Tibial nerve (tissue), 4 donors: Measurements from ENCODE around the gene RAB4A. TPM values are rescaled to one million over a fixed set of nuclear protein-coding genes. Genes with fewer than 3 reads are reported as not detected.

ENCODE experiments used
- DNase-seq, 2 donors: peaks; one replicate each; pipeline ENCODE4 v3.0.0-alpha.2; 2019; ENCODE audit warnings: low spot score in 2 of 2
- H3K27ac ChIP-seq, 4 donors: fragments of 200-600 bp; sonication (generic) in 3 of 4; one replicate each; pipeline ENCODE4 v1.5.1; 2017 to 2019; ENCODE audit warnings: mild to moderate bottlenecking in 1 of 4
- H3K27me3 ChIP-seq, 2 donors: fragments of 200-600 bp; sonication (generic) in 1 of 2; one replicate each; pipeline versions ENCODE4 v1.5.1 to v1.6.0; 2017 to 2019
- H3K36me3 ChIP-seq, 3 donors: fragments of 200-600 bp; sonication (generic); one replicate each; pipeline ENCODE4 v1.5.1; 2018 to 2019
- H3K4me1 ChIP-seq, 4 donors: fragments of 200-600 bp; sonication (generic) in 3 of 4; one replicate each; pipeline ENCODE4 v1.5.1; 2017 to 2019
- H3K4me3 ChIP-seq, 4 donors: fragments of 200-600 bp; sonication (generic) in 3 of 4; one replicate each; pipeline ENCODE4 v1.5.1; 2017 to 2019; ENCODE audit warnings: mild to moderate bottlenecking in 1 of 4, moderate library complexity in 1 of 4
- H3K9me3 ChIP-seq, 4 donors: fragments of 200-600 bp; sonication (generic) in 3 of 4; one replicate each; pipeline ENCODE4 v1.5.1; 2017 to 2019
- EP300 ChIP-seq, 2 donors: sonication (generic); formaldehyde crosslinking; IDR thresholded peaks; one replicate each; pipeline ENCODE4 v1.6.1; 2017; ENCODE audit warnings: antibody characterized with exemption in 2 of 2, mild to moderate bottlenecking in 1 of 2
- POLR2A ChIP-seq, 2 donors: fragments of 450-650 bp; IDR thresholded peaks; one replicate each; pipeline ENCODE4 v1.6.1; 2017; ENCODE audit warnings: antibody characterized with exemption in 2 of 2, mild to moderate bottlenecking in 2 of 2, moderate library complexity in 2 of 2
- WGBS, 2 donors: methylation state at CpG; one replicate each; pipeline ENCODE4 v1.1.5; 2018; 5-methylcytosine and 5-hydroxymethylcytosine counted together
- total RNA-seq, 4 donors: library from RNA; depleted of rRNA; stranded (reverse); fragments of >200 nt; gene quantifications; one replicate each; pipeline ENCODE4 v1.1.0, GENCODE V29; 2016
- TF ChIP-seq, protein P1 (sequence below), 5 experiments: fragments of 200-600 bp in 3 of 5; fragments of 450-650 bp in 2 of 5; sonication (generic) in 3 of 5; IDR thresholded peaks; one replicate each; pipeline ENCODE4 v1.5.1; 2016 to 2019; ENCODE audit warnings: antibody characterized with exemption in 5 of 5, mild to moderate bottlenecking in 3 of 5, moderate library complexity in 2 of 5

Gene RAB4A
- total RNA-seq, 4 donors from 2014 or later = 16.2 to 41.3 (median 31.2) TPM

DNA sequence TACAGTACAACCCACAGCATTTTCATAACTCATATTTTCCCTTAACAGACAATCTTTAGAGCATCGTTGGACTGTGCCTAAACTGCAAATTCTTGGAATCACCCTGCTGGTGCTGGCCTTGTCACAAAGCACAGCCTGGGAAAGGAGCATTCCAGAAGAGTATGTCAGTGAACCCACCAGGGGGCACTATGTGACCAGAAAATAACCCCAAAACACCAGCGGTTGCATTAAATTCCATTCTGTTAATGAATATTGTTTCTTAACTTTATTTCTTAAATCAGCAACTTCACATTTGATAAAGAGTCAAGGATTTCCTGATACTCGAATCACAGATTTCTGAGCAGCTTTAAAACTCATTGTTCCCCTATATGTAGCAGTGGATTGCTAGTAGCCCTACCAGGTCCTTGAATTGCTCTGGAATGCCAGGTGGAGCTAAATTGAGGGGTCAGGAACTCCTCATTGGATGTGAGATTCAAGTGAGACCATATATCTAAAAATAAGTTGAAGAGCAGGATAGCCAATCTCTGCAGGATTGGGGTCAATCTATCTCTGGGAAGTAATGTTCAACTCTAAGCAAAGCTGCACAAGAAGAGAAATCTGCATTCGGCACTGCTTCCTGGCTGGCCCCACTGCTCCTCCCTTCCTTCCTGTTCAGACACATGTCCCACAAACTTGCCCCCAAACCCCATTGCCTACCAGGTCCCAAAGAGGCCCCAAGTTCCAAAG is 12.7 kb upstream of the RAB4A start:
- Histone ChIP-seq H3K4me3 (no peak overlapping the region), H3K27ac (peak overlapping the region in 1 of 4 donors; percentile 18), H3K27me3 (no peaks in the 10 kb centered on the region), H3K4me1 (peaks cover 0 to 25% (median 5%) of the 10 kb centered on the region in 4 donors), H3K36me3 (no peaks in the 10 kb centered on the region), H3K9me3 (no peaks in the 10 kb centered on the region)
- 16 to 18% methylated on average over 4 of the region's 4 CpGs for WGBS, 2 donors
- DNase-seq = peak; percentile 33 to 78
- TF ChIP-seq EP300 (IDR thresholded peaks at IDR 0.05) (peak in 1 of 2 donors; percentile 43), POLR2A (IDR thresholded peaks at IDR 0.05) (no peak)
- TF ChIP-seq, protein P1, sequence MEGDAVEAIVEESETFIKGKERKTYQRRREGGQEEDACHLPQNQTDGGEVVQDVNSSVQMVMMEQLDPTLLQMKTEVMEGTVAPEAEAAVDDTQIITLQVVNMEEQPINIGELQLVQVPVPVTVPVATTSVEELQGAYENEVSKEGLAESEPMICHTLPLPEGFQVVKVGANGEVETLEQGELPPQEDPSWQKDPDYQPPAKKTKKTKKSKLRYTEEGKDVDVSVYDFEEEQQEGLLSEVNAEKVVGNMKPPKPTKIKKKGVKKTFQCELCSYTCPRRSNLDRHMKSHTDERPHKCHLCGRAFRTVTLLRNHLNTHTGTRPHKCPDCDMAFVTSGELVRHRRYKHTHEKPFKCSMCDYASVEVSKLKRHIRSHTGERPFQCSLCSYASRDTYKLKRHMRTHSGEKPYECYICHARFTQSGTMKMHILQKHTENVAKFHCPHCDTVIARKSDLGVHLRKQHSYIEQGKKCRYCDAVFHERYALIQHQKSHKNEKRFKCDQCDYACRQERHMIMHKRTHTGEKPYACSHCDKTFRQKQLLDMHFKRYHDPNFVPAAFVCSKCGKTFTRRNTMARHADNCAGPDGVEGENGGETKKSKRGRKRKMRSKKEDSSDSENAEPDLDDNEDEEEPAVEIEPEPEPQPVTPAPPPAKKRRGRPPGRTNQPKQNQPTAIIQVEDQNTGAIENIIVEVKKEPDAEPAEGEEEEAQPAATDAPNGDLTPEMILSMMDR (IDR thresholded peaks at IDR 0.05) = peak; percentile 71 to 93 (median 73)

DNA sequence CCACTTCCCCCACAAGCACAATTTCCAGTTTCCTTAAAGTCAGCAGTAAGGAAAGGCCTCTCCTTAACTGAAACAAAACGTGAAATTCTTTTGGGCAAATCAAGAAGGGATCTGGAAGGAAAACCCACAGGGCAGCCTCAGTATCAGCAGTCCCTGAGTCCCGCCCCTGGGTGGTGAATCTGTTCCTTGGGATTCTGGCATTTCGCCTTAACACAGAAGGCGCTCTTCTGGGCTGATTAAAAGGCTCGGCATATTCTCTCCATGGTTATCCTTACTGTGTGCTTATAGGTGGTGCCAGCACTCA is 12.2 kb upstream of the RAB4A start:
- no peak for DNase-seq
- H3K36me3 ChIP-seq = no peaks in the 10 kb centered on the region
- TF ChIP-seq, protein P1 (IDR thresholded peaks at IDR 0.05) = no peak
- TF ChIP-seq EP300 (IDR thresholded peaks at IDR 0.05) = no peak
- no peak for TF ChIP-seq POLR2A (IDR thresholded peaks at IDR 0.05)

DNA sequence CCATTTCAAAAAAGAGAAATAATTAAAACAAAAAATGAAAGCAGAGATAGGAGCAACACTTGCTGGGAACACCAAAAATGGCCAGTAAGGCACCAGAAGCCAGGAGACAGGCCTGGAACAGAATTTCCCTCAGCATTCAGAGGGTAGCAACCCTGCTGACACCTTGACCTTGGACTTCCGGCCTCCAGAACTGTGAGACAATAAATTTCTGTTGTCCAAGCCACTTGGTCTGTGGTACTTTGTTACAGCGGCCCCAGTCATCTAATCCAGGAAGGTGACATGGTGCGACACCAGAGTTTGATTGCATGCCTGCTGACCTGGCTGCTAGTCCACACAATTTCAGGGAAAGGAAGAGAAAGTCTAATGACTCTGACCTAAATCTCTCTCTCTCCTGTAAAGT is 10.6 kb upstream of the RAB4A start:
- Histone ChIP-seq H3K4me3 (no peak overlapping the region), H3K27ac (no peak overlapping the region), H3K36me3 (no peaks in the 10 kb centered on the region), H3K27me3 (no peaks in the 10 kb centered on the region), H3K9me3 (no peaks in the 10 kb centered on the region), H3K4me1 (peaks cover 0 to 13% (median 2%) of the 10 kb centered on the region in 4 donors)
- 57 to 66% methylated on average over 3 of the region's 3 CpGs for WGBS, 2 donors
- no peak for DNase-seq
- no peak for TF ChIP-seq POLR2A (IDR thresholded peaks at IDR 0.05)
- no peak for TF ChIP-seq EP300 (IDR thresholded peaks at IDR 0.05)
- TF ChIP-seq, protein P1 (IDR thresholded peaks at IDR 0.05) = no peak

More for the DNA sequence above, 12.2 kb upstream of the RAB4A start:
- no peaks in the 10 kb centered on the region for H3K27me3 ChIP-seq
- peak overlapping the region in 1 of 4 donors; percentile 18 for H3K27ac ChIP-seq
- WGBS, 2 donors = 63 to 70% methylated on average over 5 of the region's 5 CpGs
- H3K4me3 ChIP-seq = no peak overlapping the region
- no peaks in the 10 kb centered on the region for H3K9me3 ChIP-seq
- H3K4me1 ChIP-seq = peaks cover 0 to 20% (median 4%) of the 10 kb centered on the region in 4 donors

DNA sequence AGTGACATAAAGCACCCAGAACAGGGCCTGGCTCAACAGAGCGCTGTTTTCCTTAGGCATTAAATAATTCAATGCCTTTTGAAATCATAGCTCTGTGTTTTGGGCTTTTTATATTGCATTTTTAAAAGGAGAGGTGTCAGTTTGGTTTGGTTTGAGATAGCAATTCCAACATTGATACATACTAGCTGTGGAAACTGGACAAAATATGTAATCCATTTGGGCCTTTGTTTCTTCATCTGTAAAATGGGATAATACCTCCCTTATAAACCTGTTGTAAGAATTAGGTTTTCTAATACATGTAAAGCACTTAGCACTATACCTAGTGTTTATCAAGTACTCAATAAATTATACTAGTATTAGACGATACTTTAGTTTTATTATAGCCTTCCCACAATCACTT is 8.7 kb upstream of the RAB4A start:
- no peak for TF ChIP-seq EP300 (IDR thresholded peaks at IDR 0.05)
- TF ChIP-seq, protein P1 (IDR thresholded peaks at IDR 0.05) = no peak
- no peak for TF ChIP-seq POLR2A (IDR thresholded peaks at IDR 0.05)
- Histone ChIP-seq H3K27ac (no peak overlapping the region), H3K27me3 (no peaks in the 10 kb centered on the region), H3K9me3 (peaks cover 0 to 7% (median 0%) of the 10 kb centered on the region in 4 donors), H3K36me3 (peaks cover 0 to 1% (median 0%) of the 10 kb centered on the region in 3 donors), H3K4me3 (no peak overlapping the region), H3K4me1 (peaks cover 0 to 13% (median 2%) of the 10 kb centered on the region in 4 donors)
- DNase-seq = no peak
- WGBS, 2 donors = 89 to 95% methylated on average over 2 of the region's 2 CpGs

DNA sequence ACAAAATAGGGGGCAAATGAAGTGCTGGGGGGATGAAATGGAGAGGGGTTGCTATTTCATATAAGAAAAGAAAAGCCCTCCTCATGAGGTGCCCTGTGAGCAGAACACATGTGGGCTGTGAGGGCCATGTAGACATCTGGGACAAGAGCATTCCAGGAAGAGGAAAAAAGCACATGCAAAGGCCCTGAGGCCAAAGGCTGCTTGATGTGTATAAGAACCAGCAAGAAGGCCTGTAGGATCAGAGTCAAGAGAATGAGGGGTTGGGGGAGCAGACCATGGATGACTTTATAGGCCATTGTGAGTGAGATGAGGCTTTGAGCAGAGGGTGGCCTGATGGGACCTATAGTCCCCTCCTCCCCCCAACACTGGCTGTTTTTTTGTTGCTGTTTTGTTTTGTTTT is 7.7 kb upstream of the RAB4A start:
- H3K27me3 ChIP-seq = no peaks in the 10 kb centered on the region
- H3K4me3 ChIP-seq = no peak overlapping the region
- H3K36me3 ChIP-seq = peaks cover 0 to 10% (median 0%) of the 10 kb centered on the region in 3 donors
- H3K27ac ChIP-seq = no peak overlapping the region
- H3K9me3 ChIP-seq = peaks cover 0 to 12% (median 0%) of the 10 kb centered on the region in 4 donors
- peaks cover 0 to 9% (median 2%) of the 10 kb centered on the region in 4 donors for H3K4me1 ChIP-seq
- TF ChIP-seq, protein P1 (IDR thresholded peaks at IDR 0.05) = no peak
- TF ChIP-seq EP300 (IDR thresholded peaks at IDR 0.05) (no peak), POLR2A (IDR thresholded peaks at IDR 0.05) (no peak)
- no peak for DNase-seq
